A673 (cell line): ENCODE measurements around the gene SNX8. TPM values are rescaled to one million over a fixed set of nuclear protein-coding genes. Genes with fewer than 3 reads are reported as not detected.

ENCODE experiments used
- BruUV-seq: library from RNA; stranded (reverse); fragments of 400-500 nt; replicated peaks from 2 replicates; lab custom pipeline; 2021; lab: Mats Ljungman, UMichigan
- CTCF ChIA-PET: fragments of 300-600 bp; sonication (Branson Sonifier 250); formaldehyde crosslinking; loops from one replicate; lab custom pipeline; 2022; ENCODE audit warnings: antibody characterized with exemption; lab: Charles Lee
- POLR2A ChIA-PET: fragments of 300-600 bp; sonication (Branson Sonifier 250); formaldehyde crosslinking; loops from one replicate; lab custom pipeline; 2022; ENCODE audit warnings: antibody characterized with exemption; ENCODE audit not compliant: low non-redundant PET; lab: Charles Lee
- DNase-seq: peaks from one replicate; pipeline ENCODE4 v3.0.0-alpha.2; 2015; ENCODE audit warnings: low spot score
- H3K27ac ChIP-seq: fragments of 200-600 bp; sonication (generic); 2 replicates; pipeline ENCODE4 v1.5.1; 2016; ENCODE audit warnings: mixed run types, low read depth, mild to moderate bottlenecking, mixed read lengths, antibody characterized with exemption, low read length; ENCODE audit not compliant: poor library complexity, severe bottlenecking
- H3K27me3 ChIP-seq: fragments of 200-600 bp; sonication (generic); replicated peaks from 2 replicates; pipeline ENCODE4 v1.6.1; 2017; ENCODE audit warnings: mixed run types, low read depth, mild to moderate bottlenecking, mixed read lengths, antibody characterized with exemption, low read length; ENCODE audit not compliant: insufficient read depth, poor library complexity
- H3K36me3 ChIP-seq: fragments of 200-600 bp; sonication (generic); 2 replicates; pipeline ENCODE4 v1.6.1; 2016; ENCODE audit warnings: mixed run types, mild to moderate bottlenecking, mixed read lengths, antibody characterized with exemption, low read length; ENCODE audit not compliant: insufficient read depth, poor library complexity, severe bottlenecking
- H3K4me1 ChIP-seq: fragments of 200-600 bp; sonication (generic); 2 replicates; pipeline ENCODE4 v1.6.1; 2017; ENCODE audit warnings: mixed run types, mild to moderate bottlenecking, mixed read lengths, antibody characterized with exemption, low read length; ENCODE audit not compliant: insufficient read depth, poor library complexity, severe bottlenecking
- H3K4me3 ChIP-seq: fragments of 200-600 bp; sonication (generic); 2 replicates; pipeline ENCODE4 v1.5.1; 2016; ENCODE audit warnings: low read depth, mixed run types, mild to moderate bottlenecking, mixed read lengths, low read length; ENCODE audit not compliant: poor library complexity, severe bottlenecking
- H3K9me3 ChIP-seq: fragments of 200-600 bp; sonication (generic); 2 replicates; pipeline ENCODE4 v1.6.1; 2016; ENCODE audit warnings: mixed run types, low read depth, mild to moderate bottlenecking, mixed read lengths, antibody characterized with exemption, low read length; ENCODE audit not compliant: poor library complexity, severe bottlenecking
- EZH2 ChIP-seq: fragments of 200-600 bp; sonication (generic); IDR thresholded peaks from 2 replicates; pipeline ENCODE4 v1.6.1; 2017; ENCODE audit warnings: borderline replicate concordance, low read depth, mild to moderate bottlenecking, mixed read lengths, antibody characterized with exemption, low read length; ENCODE audit not compliant: poor library complexity, severe bottlenecking
- intact Hi-C: fragments of 100-400 bp; cut with micrococcal nuclease; formaldehyde crosslinking; loops from one replicate; pipeline ENCODE4 v1.10.0; 2022; ENCODE audit not compliant: unreplicated experiment
- total RNA-seq: library from RNA; stranded (reverse); gene quantifications from 2 replicates; pipeline ENCODE4 v1.2.3, GENCODE V29; 2021
- TF ChIP-seq, protein P1 (sequence below): fragments of 300-800, 200-600 bp; sonication (generic); conservative IDR thresholded peaks from 2 replicates; pipeline ENCODE4 v1.5.1; 2017; ENCODE audit warnings: low read depth, mild to moderate bottlenecking, antibody characterized with exemption, low read length, moderate library complexity, mixed read lengths

SNX8 gene
- total RNA-seq, 1 experiment from 2014 or later, result 42.9 TPM

DNA sequence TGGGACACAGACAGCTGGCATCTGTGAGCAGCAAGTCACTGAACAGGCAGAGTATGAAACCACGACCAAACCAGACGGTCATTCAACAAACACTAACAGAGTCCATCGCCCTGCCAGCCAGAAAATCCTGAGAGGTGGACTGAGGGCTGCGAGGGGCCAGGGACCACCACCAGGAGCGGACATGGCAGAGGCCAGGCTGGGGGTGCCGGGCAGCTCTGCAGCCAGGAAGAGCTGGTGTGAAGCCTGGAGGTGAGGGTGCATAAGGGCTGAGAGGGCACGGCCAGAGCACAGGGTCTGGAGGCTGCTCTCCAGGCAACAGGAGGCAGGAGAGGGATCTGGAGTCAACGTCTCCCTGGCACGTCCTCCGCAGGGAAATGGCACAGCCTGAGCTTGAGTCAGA lies 97.0 kb downstream of the SNX8 start:
- CTCF ChIA-PET, result no interaction called here

DNA sequence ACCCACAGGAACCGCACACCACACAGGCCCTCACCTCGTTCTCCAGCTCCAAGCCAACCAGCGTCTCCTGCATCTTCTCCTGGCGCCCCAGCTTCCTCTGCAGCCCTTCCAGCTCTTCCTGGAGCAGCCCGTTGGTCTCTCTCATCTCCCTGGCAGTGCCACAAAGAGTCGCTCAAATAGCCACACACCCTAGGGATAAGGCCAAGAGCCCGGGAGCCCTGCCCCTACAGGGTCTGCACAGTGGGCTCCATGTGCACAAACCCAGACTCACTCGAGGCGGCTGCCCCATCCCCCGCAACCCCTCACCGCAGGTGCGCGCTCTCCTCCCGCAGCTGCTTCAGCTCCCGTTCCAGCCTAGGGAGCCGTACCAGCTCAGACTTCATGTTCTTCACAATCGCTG lies 98.4 kb downstream of the SNX8 start:
- H3K9me3 ChIP-seq, result no peaks in the 10 kb centered on the region
- CTCF ChIA-PET, result no interaction called here
- DNase-seq, result no peak
- intact Hi-C loops, result no loop called here
- no peaks in the 10 kb centered on the region for H3K27me3 ChIP-seq
- TF ChIP-seq EZH2, result no peak
- TF ChIP-seq, protein P1, sequence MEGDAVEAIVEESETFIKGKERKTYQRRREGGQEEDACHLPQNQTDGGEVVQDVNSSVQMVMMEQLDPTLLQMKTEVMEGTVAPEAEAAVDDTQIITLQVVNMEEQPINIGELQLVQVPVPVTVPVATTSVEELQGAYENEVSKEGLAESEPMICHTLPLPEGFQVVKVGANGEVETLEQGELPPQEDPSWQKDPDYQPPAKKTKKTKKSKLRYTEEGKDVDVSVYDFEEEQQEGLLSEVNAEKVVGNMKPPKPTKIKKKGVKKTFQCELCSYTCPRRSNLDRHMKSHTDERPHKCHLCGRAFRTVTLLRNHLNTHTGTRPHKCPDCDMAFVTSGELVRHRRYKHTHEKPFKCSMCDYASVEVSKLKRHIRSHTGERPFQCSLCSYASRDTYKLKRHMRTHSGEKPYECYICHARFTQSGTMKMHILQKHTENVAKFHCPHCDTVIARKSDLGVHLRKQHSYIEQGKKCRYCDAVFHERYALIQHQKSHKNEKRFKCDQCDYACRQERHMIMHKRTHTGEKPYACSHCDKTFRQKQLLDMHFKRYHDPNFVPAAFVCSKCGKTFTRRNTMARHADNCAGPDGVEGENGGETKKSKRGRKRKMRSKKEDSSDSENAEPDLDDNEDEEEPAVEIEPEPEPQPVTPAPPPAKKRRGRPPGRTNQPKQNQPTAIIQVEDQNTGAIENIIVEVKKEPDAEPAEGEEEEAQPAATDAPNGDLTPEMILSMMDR, result no peak
- peaks cover 48% of the 10 kb centered on the region for H3K36me3 ChIP-seq
- no peak overlapping the region for H3K27ac ChIP-seq
- POLR2A ChIA-PET, result no interaction called here
- H3K4me3 ChIP-seq, result no peak overlapping the region
- no peaks in the 10 kb centered on the region for H3K4me1 ChIP-seq
- BruUV-seq, result no TSS peak

More for the DNA sequence above, 97.0 kb downstream of the SNX8 start:
- TF ChIP-seq EZH2, result no peak
- TF ChIP-seq, protein P1, result no peak
- no peak for DNase-seq
- H3K4me3 ChIP-seq, result no peak overlapping the region
- POLR2A ChIA-PET, result no interaction called here
- no peaks in the 10 kb centered on the region for H3K9me3 ChIP-seq
- intact Hi-C loops, result no loop called here
- H3K27me3 ChIP-seq, result no peaks in the 10 kb centered on the region
- no peaks in the 10 kb centered on the region for H3K4me1 ChIP-seq
- no TSS peak for BruUV-seq
- H3K27ac ChIP-seq, result no peak overlapping the region
- H3K36me3 ChIP-seq, result peaks cover 49% of the 10 kb centered on the region

DNA sequence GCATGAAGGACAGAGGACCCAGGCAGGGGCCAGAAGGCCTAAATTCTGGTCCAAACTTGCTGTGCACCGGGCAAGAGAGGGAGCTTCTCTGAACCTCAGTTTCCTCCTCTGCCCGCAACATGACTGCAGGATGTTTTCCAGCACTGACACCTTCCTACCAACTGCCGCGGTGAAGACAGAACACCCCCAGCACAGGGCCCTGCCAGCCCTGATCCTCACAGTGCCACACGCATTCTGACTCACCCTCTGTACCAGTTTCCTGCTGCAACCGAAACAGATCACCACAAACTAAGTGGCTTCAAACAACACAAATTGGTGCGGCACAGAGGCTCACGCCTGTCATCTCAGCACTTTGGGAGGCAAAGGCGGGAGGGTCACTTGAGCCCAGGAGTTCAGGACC lies 99.6 kb downstream of the SNX8 start:
- TF ChIP-seq, protein P1, result no peak
- no peak for TF ChIP-seq EZH2
- POLR2A ChIA-PET, result no interaction called here
- H3K9me3 ChIP-seq, result no peaks in the 10 kb centered on the region
- intact Hi-C loops, result no loop called here
- DNase-seq, result no peak
- no peaks in the 10 kb centered on the region for H3K4me1 ChIP-seq
- no peak overlapping the region for H3K4me3 ChIP-seq
- peaks cover 48% of the 10 kb centered on the region for H3K36me3 ChIP-seq
- CTCF ChIA-PET, result no interaction called here
- BruUV-seq, result no TSS peak
- no peak overlapping the region for H3K27ac ChIP-seq
- no peaks in the 10 kb centered on the region for H3K27me3 ChIP-seq
